ENCODE results near the gene FAM114A1.
"Not testable (repeated sequence)": the region's sequence is repeated elsewhere in the genome, so short reads cannot be mapped to it uniquely, and the experiment has no call there.

Gene FAM114A1

GRCh38 chr4:38904090-38904666, 36.6 kb downstream of the FAM114A1 start:
- no peak for DNase-seq (ENCODE audit: low read depth)

- DNase-seq (ENCODE audit: low read depth) = no peak
These were observed 37.1 kb downstream of the FAM114A1 start for GRCh38 chr4:38904682-38905081.

GRCh38 chr4:38905652-38906385, 38.2 kb downstream of the FAM114A1 start:
- no peak for DNase-seq (ENCODE audit: low read depth)

- no peak for DNase-seq (ENCODE audit: low read depth)
These were observed 40.2 kb downstream of the FAM114A1 start for GRCh38 chr4:38907696-38908270.

GRCh38 chr4:38909015-38909414, 41.4 kb downstream of the FAM114A1 start:
- no peak for DNase-seq (ENCODE audit: low read depth)

GRCh38 chr4:38911257-38911656, 43.7 kb downstream of the FAM114A1 start:
- no peak for DNase-seq (ENCODE audit: low read depth)

GRCh38 chr4:38914854-38915253, 47.2 kb downstream of the FAM114A1 start:
- DNase-seq (ENCODE audit: low read depth) = no peak

GRCh38 chr4:38916267-38916666, 48.7 kb downstream of the FAM114A1 start:
- not testable (repeated sequence) for DNase-seq (ENCODE audit: low read depth)

- DNase-seq (ENCODE audit: low read depth) = no peak
These were observed 49.9 kb downstream of the FAM114A1 start for GRCh38 chr4:38917481-38918025.

GRCh38 chr4:38919494-38919893, 51.9 kb downstream of the FAM114A1 start:
- no peak for DNase-seq (ENCODE audit: low read depth)

- DNase-seq (ENCODE audit: low read depth) = no peak
These were observed 52.6 kb downstream of the FAM114A1 start for GRCh38 chr4:38920186-38920585.

- DNase-seq (ENCODE audit: low read depth) = no peak
These were observed 53.1 kb downstream of the FAM114A1 start for GRCh38 chr4:38920677-38921076.

GRCh38 chr4:38921151-38921550, 53.5 kb downstream of the FAM114A1 start:
- DNase-seq (ENCODE audit: low read depth) = no peak

- DNase-seq (ENCODE audit: low read depth) = no peak
These were observed 56.1 kb downstream of the FAM114A1 start for GRCh38 chr4:38923746-38924145.

GRCh38 chr4:38924353-38924752, 56.7 kb downstream of the FAM114A1 start:
- no peak for DNase-seq (ENCODE audit: low read depth)

- DNase-seq (ENCODE audit: low read depth) = no peak
These were observed 58.1 kb downstream of the FAM114A1 start for GRCh38 chr4:38925492-38926413.

- no peak for DNase-seq (ENCODE audit: low read depth)
These were observed 59.3 kb downstream of the FAM114A1 start for GRCh38 chr4:38926896-38927295.

GRCh38 chr4:38928568-38928967, 61.0 kb downstream of the FAM114A1 start:
- no peak for DNase-seq (ENCODE audit: low read depth)

- no peak for DNase-seq (ENCODE audit: low read depth)
These were observed 61.4 kb downstream of the FAM114A1 start for GRCh38 chr4:38928974-38929373.

GRCh38 chr4:38930204-38930603, 62.6 kb downstream of the FAM114A1 start:
- no peak for DNase-seq (ENCODE audit: low read depth)

- no peak for DNase-seq (ENCODE audit: low read depth)
These were observed 63.1 kb downstream of the FAM114A1 start for GRCh38 chr4:38930707-38931106.

GRCh38 chr4:38931125-38931524, 63.5 kb downstream of the FAM114A1 start:
- no peak for DNase-seq (ENCODE audit: low read depth)
